ENCODE measurements around the gene ZMYND15. TPM values are rescaled to one million over a fixed set of nuclear protein-coding genes. Genes with fewer than 3 reads are reported as not detected.

The ZMYND15 gene
- total and polyA plus RNA-seq, 2 donors (not counting 3 experiments of a cell fraction or from before 2014, with no cell fraction given): 0.12 to 0.44 TPM

GRCh38 chr17:4780325-4780955 lies 40.8 kb downstream of the ZMYND15 start:
- ChIA-PET CTCF (interaction anchor here (0.8 to 2.6 kb wide), 5 partner anchors 9 to 98 kb away, joined by 3 to 13 read pairs (median 3); partner anchors contain the start of gene TM4SF5), POLR2A (no interaction called here)
- peaks cover 19 to 23% of the 10 kb centered on the region in 2 experiments for H3K27me3 ChIP-seq (ENCODE audit: control insufficient read depth in 2 of 2, insufficient read depth in 2 of 2, low read length in 2 of 2)
- TF ChIP-seq EZH2 (IDR thresholded peaks at IDR 0.05; ENCODE audit: borderline replicate concordance, low read depth, low read length, severe bottlenecking): no peak
- TF ChIP-seq FOS (IDR thresholded peaks at IDR 0.05; ENCODE audit: borderline replicate concordance, insufficient read depth, low read length): no peak
- no peak for TF ChIP-seq JUN (IDR thresholded peaks at IDR 0.05; ENCODE audit: borderline replicate concordance, insufficient read depth, insufficient read length, low read depth)
- TF ChIP-seq MYC (IDR thresholded peaks at IDR 0.05; ENCODE audit: low read depth, low read length): no peak
- TF ChIP-seq GATA2 (IDR thresholded peaks at IDR 0.05; ENCODE audit: insufficient read depth, insufficient read length, low read depth, low read length): no peak
- TF ChIP-seq, protein P1, sequence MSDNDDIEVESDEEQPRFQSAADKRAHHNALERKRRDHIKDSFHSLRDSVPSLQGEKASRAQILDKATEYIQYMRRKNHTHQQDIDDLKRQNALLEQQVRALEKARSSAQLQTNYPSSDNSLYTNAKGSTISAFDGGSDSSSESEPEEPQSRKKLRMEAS (IDR thresholded peaks at IDR 0.05; ENCODE audit: insufficient read depth, insufficient read length): no peak
- TF ChIP-seq POLR2A (IDR thresholded peaks at IDR 0.05; ENCODE audit: low read depth, low read length): no peak
- TF ChIP-seq, protein P2, sequence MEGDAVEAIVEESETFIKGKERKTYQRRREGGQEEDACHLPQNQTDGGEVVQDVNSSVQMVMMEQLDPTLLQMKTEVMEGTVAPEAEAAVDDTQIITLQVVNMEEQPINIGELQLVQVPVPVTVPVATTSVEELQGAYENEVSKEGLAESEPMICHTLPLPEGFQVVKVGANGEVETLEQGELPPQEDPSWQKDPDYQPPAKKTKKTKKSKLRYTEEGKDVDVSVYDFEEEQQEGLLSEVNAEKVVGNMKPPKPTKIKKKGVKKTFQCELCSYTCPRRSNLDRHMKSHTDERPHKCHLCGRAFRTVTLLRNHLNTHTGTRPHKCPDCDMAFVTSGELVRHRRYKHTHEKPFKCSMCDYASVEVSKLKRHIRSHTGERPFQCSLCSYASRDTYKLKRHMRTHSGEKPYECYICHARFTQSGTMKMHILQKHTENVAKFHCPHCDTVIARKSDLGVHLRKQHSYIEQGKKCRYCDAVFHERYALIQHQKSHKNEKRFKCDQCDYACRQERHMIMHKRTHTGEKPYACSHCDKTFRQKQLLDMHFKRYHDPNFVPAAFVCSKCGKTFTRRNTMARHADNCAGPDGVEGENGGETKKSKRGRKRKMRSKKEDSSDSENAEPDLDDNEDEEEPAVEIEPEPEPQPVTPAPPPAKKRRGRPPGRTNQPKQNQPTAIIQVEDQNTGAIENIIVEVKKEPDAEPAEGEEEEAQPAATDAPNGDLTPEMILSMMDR (IDR thresholded peaks at IDR 0.05; ENCODE audit: extremely low read depth in 1 of 2, insufficient read depth in 1 of 2, low read depth in 1 of 2, low read length in 2 of 2): no peak
- TF ChIP-seq POLR2AphosphoS5 (IDR thresholded peaks at IDR 0.05; ENCODE audit: insufficient read depth, low read depth, low read length): no peak
- FAIRE-seq (no peak), DNase-seq (ENCODE audit: low read depth, low spot score) (no peak)
- no peaks in the 10 kb centered on the region for H3K79me2 ChIP-seq (ENCODE audit: control insufficient read depth, insufficient read depth, low read length)
- no peaks in the 10 kb centered on the region for H4K20me1 ChIP-seq (replicated peaks; ENCODE audit: control insufficient read depth, extremely low read depth, insufficient read depth, low read length)
- BruUV-seq (replicated peaks): no TSS peak
- no peak overlapping the region for H2AFZ ChIP-seq (ENCODE audit: low read depth, low read length)
- H3K9me3 ChIP-seq (replicated peaks; ENCODE audit: control insufficient read depth, insufficient read depth, low read length): no peaks in the 10 kb centered on the region
- H3K4me3 ChIP-seq (replicated peaks in 1 of 3; ENCODE audit: insufficient read depth in 1 of 3, low read depth in 1 of 3, low read length in 3 of 3): no peak overlapping the region
- H3K4me2 ChIP-seq (ENCODE audit: insufficient read depth, low read length): no peak overlapping the region
- no peak overlapping the region for H3K27ac ChIP-seq (ENCODE audit: insufficient read depth, low read depth, low read length)
- dilution Hi-C loops (cut with MboI; ENCODE audit: extremely low pct_ligation_motif_present, low sequenced_read_pairs) (no loop called here), intact Hi-C loops (cut with micrococcal nuclease) (no loop called here)
- no peaks in the 10 kb centered on the region for H3K36me3 ChIP-seq (ENCODE audit: control insufficient read depth in 2 of 2, extremely low read depth in 1 of 2, insufficient read depth in 2 of 2, low read length in 2 of 2)
- H3K9ac ChIP-seq (replicated peaks; ENCODE audit: extremely low read depth, insufficient read depth, low read length): no peak overlapping the region
- H3K4me1 ChIP-seq (ENCODE audit: control insufficient read depth, extremely low read depth, insufficient read depth, low read length): peaks cover 2% of the 10 kb centered on the region
- no peaks in the 10 kb centered on the region for H3K9me1 ChIP-seq (replicated peaks; ENCODE audit: control insufficient read depth, extremely low read depth, insufficient read depth, low read length)
